ENCODE data around the gene ARHGAP45. TPM values are rescaled to one million over a fixed set of nuclear protein-coding genes. Genes with fewer than 3 reads are reported as not detected.

The ARHGAP45 gene
- total RNA-seq, 1 experiment from 2014 or later = 93.3 TPM

DNA sequence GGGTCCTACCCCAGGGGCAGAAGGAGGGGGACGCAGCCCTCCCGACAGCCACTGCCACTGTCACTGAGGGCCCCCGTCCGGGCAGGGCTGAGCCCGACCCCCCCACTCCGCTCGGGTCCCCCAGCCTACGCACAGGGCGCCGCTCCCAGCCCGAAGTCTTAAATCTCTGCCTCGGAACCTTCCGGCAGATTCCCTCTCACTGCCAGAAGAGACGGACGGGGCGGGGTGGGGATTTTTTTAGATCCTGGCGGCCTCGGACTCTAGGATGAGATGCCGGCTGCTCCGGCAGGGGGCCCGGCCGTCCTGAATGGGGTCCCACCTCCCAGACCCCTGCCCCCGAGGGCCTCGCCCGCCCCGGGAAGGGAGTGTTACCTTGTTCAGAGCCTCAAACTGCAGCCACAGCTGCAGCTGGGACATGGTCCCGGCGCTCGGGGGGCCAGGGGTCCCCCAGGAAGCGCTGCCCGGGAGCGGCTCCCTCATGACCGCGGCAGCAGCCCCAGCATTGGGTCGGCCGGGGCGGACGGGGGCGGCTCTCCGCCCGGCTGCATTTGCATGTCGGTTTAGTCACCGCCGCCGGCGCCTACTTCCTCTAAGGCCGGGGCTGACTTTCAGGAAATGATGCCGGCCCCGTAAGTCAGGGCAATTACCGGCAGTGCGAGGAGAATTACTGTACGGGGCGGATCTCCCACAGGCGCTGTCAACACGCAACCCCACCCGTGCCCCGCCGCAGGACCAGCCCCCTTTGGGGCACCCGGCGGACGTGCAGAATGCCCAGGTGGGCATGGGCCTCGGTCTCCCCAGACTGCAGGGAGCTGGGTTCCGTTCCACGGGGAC is 65.0 kb downstream of the ARHGAP45 start:
- peak; percentile 72 for DNase-seq (ENCODE audit: low spot score)

- no peak for DNase-seq (ENCODE audit: low spot score)
Observed at GRCh38 chr19:1132552-1133383, 65.8 kb downstream of the ARHGAP45 start.

- no peak for DNase-seq (ENCODE audit: low spot score)
Observed at GRCh38 chr19:1133471-1133929, 66.5 kb downstream of the ARHGAP45 start.

GRCh38 chr19:1134431-1134830 is 67.5 kb downstream of the ARHGAP45 start:
- DNase-seq (ENCODE audit: low spot score) = no peak

- no peak for DNase-seq (ENCODE audit: low spot score)
Observed at GRCh38 chr19:1135454-1135853, 68.5 kb downstream of the ARHGAP45 start.

DNA sequence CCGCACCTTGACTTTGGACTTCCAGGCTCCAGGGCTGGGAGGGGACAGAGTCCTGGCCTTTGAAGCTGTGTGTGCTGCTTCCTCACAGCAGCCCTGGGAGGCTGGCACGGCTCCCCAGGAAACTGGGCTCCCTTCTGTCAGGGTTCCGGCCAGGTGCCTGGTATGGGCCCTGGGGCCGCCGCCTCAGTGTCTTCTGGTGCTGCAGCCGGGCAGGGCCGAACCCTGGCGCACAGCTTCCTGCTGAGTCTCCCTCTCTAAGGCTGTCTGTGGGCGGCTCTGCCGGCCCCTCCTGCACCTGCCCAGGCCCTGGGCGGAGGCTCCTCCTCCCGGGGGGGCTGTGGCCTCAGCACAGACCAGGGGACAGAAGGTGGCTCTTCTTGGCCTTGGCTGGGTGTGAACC is 69.2 kb downstream of the ARHGAP45 start:
- DNase-seq (ENCODE audit: low spot score) = peak; percentile 38

Small RNA genes within 50 kb of the gene (small RNA-seq; reads per million reads assigned to genes)
- 0.57 reads per million for gene RNU6-2

Other genes starting within 250 kb of the ARHGAP45 start
- gene PLPPR3, start 245.2 kb upstream of the ARHGAP45 start, total RNA-seq (2014; rRNA removed; shearing (Covaris generic)) = not detected in 2 replicates
- not detected in 2 replicates for gene AZU1, start 239.3 kb upstream of the ARHGAP45 start, total RNA-seq (2014; rRNA removed; shearing (Covaris generic))
- not detected in 2 replicates for gene PRTN3, start 226.2 kb upstream of the ARHGAP45 start, total RNA-seq (2014; rRNA removed; shearing (Covaris generic))
- not detected in 2 replicates for gene ELANE, start 214.9 kb upstream of the ARHGAP45 start, total RNA-seq (2014; rRNA removed; shearing (Covaris generic))
- gene CFD, start 207.5 kb upstream of the ARHGAP45 start, total RNA-seq (2014; rRNA removed; shearing (Covaris generic)) = 1.1 and 1.4 TPM in 2 replicates
- 31.8 and 32.4 TPM in 2 replicates for gene MED16, start 174.0 kb upstream of the ARHGAP45 start, total RNA-seq (2014; rRNA removed; shearing (Covaris generic))
- not detected in 2 replicates for gene RNU6-9, start 173.7 kb upstream of the ARHGAP45 start, total RNA-seq (2014; rRNA removed; shearing (Covaris generic))
- 37.7 and 51.4 TPM in 2 replicates for gene R3HDM4, start 153.9 kb upstream of the ARHGAP45 start, total RNA-seq (2014; rRNA removed; shearing (Covaris generic))
- not detected in 2 replicates for gene KISS1R, start 149.8 kb upstream of the ARHGAP45 start, total RNA-seq (2014; rRNA removed; shearing (Covaris generic))
- gene ARID3A, start 141.1 kb upstream of the ARHGAP45 start, total RNA-seq (2014; rRNA removed; shearing (Covaris generic)) = 10.4 and 11.8 TPM in 2 replicates
- gene WDR18, start 82.8 kb upstream of the ARHGAP45 start, total RNA-seq (2014; rRNA removed; shearing (Covaris generic)) = 172 and 186 TPM in 2 replicates
- gene GRIN3B, start 66.7 kb upstream of the ARHGAP45 start, total RNA-seq (2014; rRNA removed; shearing (Covaris generic)) = not detected in 2 replicates
- gene TMEM259, start 46.0 kb upstream of the ARHGAP45 start, total RNA-seq (2014; rRNA removed; shearing (Covaris generic)) = 236 and 253 TPM in 2 replicates
- gene RNU6-2, start 45.6 kb upstream of the ARHGAP45 start, total RNA-seq (2014; rRNA removed; shearing (Covaris generic)) = not detected in 2 replicates
- 265 and 298 TPM in 2 replicates for gene CNN2, start 40.6 kb upstream of the ARHGAP45 start, total RNA-seq (2014; rRNA removed; shearing (Covaris generic))
- gene ABCA7, start 27.1 kb upstream of the ARHGAP45 start, total RNA-seq (2014; rRNA removed; shearing (Covaris generic)) = 56.9 and 76.3 TPM in 2 replicates
- gene POLR2E, start 28.2 kb downstream of the ARHGAP45 start, total RNA-seq (2014; rRNA removed; shearing (Covaris generic)) = 394 and 395 TPM in 2 replicates
- gene GPX4, start 36.8 kb downstream of the ARHGAP45 start, total RNA-seq (2014; rRNA removed; shearing (Covaris generic)) = 1,102 and 1,117 TPM in 2 replicates
- 49.6 and 50.5 TPM in 2 replicates for gene SBNO2, start 107.1 kb downstream of the ARHGAP45 start, total RNA-seq (2014; rRNA removed; shearing (Covaris generic))
- gene STK11, start 138.6 kb downstream of the ARHGAP45 start, total RNA-seq (2014; rRNA removed; shearing (Covaris generic)) = 101 and 114 TPM in 2 replicates
- 2.4 and 3.9 TPM in 2 replicates for gene CBARP, start 170.8 kb downstream of the ARHGAP45 start, total RNA-seq (2014; rRNA removed; shearing (Covaris generic))
- 142 and 159 TPM in 2 replicates for gene ATP5F1D, start 174.6 kb downstream of the ARHGAP45 start, total RNA-seq (2014; rRNA removed; shearing (Covaris generic))
- 32.5 and 38.6 TPM in 2 replicates for gene MIDN, start 181.4 kb downstream of the ARHGAP45 start, total RNA-seq (2014; rRNA removed; shearing (Covaris generic))
- 72.3 and 72.7 TPM in 2 replicates for gene CIRBP, start 202.2 kb downstream of the ARHGAP45 start, total RNA-seq (2014; rRNA removed; shearing (Covaris generic))
- gene FAM174C, start 208.4 kb downstream of the ARHGAP45 start, total RNA-seq (2014; rRNA removed; shearing (Covaris generic)) = 156 and 183 TPM in 2 replicates
- gene EFNA2, start 218.7 kb downstream of the ARHGAP45 start, total RNA-seq (2014; rRNA removed; shearing (Covaris generic)) = 43.6 and 48.5 TPM in 2 replicates

Data from HT-29 (cell line).